Measurements from ENCODE around the gene STXBP5.

DNA sequence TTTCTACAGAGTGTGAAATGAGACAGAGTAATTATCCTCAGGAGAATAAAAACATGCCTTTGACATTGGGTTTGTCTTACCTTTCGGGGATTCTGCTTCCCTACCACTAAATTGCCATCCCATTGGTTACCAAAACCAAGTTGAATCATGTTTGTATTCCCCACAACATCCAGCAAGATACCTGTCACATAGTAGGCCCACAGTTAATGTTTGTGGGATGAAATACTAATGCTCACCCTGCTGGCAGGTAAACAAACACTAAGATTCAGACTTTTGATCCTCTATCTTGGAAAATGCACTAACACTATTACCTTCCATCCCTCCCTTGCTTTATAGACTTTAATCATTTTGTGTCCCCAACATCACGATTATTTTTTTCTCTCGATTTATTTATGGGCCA lies 8.2 kb upstream of the STXBP5 start:
- TF ChIP-seq POLR2A (IDR thresholded peaks at IDR 0.05), result no peak
- TF ChIP-seq, protein P1, sequence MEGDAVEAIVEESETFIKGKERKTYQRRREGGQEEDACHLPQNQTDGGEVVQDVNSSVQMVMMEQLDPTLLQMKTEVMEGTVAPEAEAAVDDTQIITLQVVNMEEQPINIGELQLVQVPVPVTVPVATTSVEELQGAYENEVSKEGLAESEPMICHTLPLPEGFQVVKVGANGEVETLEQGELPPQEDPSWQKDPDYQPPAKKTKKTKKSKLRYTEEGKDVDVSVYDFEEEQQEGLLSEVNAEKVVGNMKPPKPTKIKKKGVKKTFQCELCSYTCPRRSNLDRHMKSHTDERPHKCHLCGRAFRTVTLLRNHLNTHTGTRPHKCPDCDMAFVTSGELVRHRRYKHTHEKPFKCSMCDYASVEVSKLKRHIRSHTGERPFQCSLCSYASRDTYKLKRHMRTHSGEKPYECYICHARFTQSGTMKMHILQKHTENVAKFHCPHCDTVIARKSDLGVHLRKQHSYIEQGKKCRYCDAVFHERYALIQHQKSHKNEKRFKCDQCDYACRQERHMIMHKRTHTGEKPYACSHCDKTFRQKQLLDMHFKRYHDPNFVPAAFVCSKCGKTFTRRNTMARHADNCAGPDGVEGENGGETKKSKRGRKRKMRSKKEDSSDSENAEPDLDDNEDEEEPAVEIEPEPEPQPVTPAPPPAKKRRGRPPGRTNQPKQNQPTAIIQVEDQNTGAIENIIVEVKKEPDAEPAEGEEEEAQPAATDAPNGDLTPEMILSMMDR (IDR thresholded peaks at IDR 0.05), result no peak

Data from ovary (tissue), 3 donors.